Adrenal gland (tissue), 12 donors: ENCODE measurements around the gene COPS3. TPM values are rescaled to one million over a fixed set of nuclear protein-coding genes. Genes with fewer than 3 reads are reported as not detected.

Source experiments
- DNase-seq, 7 donors: peaks; one replicate each; pipeline ENCODE4 v3.0.0-alpha.2; 2019 to 2020
- H3K27ac ChIP-seq, 5 donors: fragments of 200-600 bp; sonication (generic) in 4 of 5; 1 replicate in 3 of 5; 2 replicates in 2 of 5; pipeline versions ENCODE4 v1.5.1 to v1.8.0; 2016 to 2020; ENCODE audit warnings: mild to moderate bottlenecking in 1 of 5
- H3K27me3 ChIP-seq: fragments of 200-600 bp; 2 replicates; pipeline ENCODE4 v1.8.0; 2021
- H3K36me3 ChIP-seq, 2 donors: fragments of 200-600 bp; replicated peaks in 1 of 2; 1 replicate in 1 of 2; 2 replicates in 1 of 2; pipeline versions ENCODE4 v1.5.1 to v1.8.0; 2018 to 2022
- H3K4me1 ChIP-seq, 2 donors: fragments of 200-600 bp; replicated peaks in 1 of 2; 1 replicate in 1 of 2; 2 replicates in 1 of 2; pipeline versions ENCODE4 v1.5.1 to v1.8.0; 2018 to 2021
- H3K4me3 ChIP-seq, 4 donors: fragments of 200-600 bp; sonication (generic) in 3 of 4; one replicate each; pipeline ENCODE4 v1.5.1; 2016 to 2018
- H3K9me3 ChIP-seq, 3 donors: fragments of 200-600 bp; sonication (generic) in 1 of 3; replicated peaks in 1 of 3; 1 replicate in 2 of 3; 2 replicates in 1 of 3; pipeline versions ENCODE4 v1.5.1 to v1.8.0; 2016 to 2021
- CTCF ChIP-seq, 6 experiments: fragments of 450-650 bp in 4 of 6; fragments of 200-600 bp in 2 of 6; sonication (generic) in 1 of 6; IDR thresholded peaks; 1 replicate in 5 of 6; 2 replicates in 1 of 6; pipeline versions ENCODE4 v1.5.1 to v1.8.0; 2016 to 2021; ENCODE audit warnings: antibody characterized with exemption in 6 of 6, mild to moderate bottlenecking in 2 of 6, moderate library complexity in 1 of 6
- POLR2A ChIP-seq, 2 donors: fragments of 450-650 bp; IDR thresholded peaks; one replicate each; pipeline ENCODE4 v1.6.1; 2017; ENCODE audit warnings: antibody characterized with exemption in 2 of 2, mild to moderate bottlenecking in 2 of 2, moderate library complexity in 1 of 2
- WGBS, 4 donors: extraction: QIAGEN DNeasy Blood & Tissue Kit in 2 of 4; methylation state at CpG; one replicate each; pipeline versions ENCODE4 v1.1.5 to v1.1.7; 2013 to 2017; 5-methylcytosine and 5-hydroxymethylcytosine counted together
- intact Hi-C, 2 donors: fragments of 100-400 bp; cut with DNase I; formaldehyde crosslinking; loops; one replicate each; pipeline versions ENCODE4 v1.14.1 to v1.15.0; 2022 to 2023
- polyA plus RNA-seq, 3 donors: library from polyadenylated mRNA; stranded (reverse); fragments of 200-250 nt in 2 of 3; fragments of 350-450 nt in 1 of 3; fragmentation: Illumina TruSeq in 1 of 3; extraction: RNeasy Lipid Tissue Mini Kit (QIAGEN cat#74804) in 1 of 3; gene quantifications; one replicate each; pipeline ENCODE4 v1.2.3, GENCODE V29; 2013 to 2014
- total RNA-seq, 9 donors: library from RNA; depleted of rRNA in 4 of 9; stranded (reverse); fragments of >200 nt in 4 of 9; fragments of 120-200 nt in 1 of 9; fragmentation: NEBNext Ultra II Directional in 1 of 9; extraction: Animal tissue kit (Norgen Biotek cat#: 25700) in 1 of 9; gene quantifications; one replicate each; pipeline versions ENCODE4 v1.1.0 to v1.2.4, GENCODE V29; 2013 to 2023
- donor health status: healthy with polysubstance abuse.
- donor health status: Bipolar disorder and iron deficiency.
- donor health status: DM: yes; HTN: yes; CAD: no.
- donor health status: DM: no; HTN: no; CAD: no.
- donor health status: DM: no; HTN: no; CAD: no.
- donor health status: DM: yes; HTN: yes; CAD: no.

Gene COPS3
- total and polyA plus RNA-seq, 12 donors: 18.7 to 140 (median 52.3) TPM

GRCh38 chr17:17221329-17221728 lies 59.7 kb downstream of the COPS3 start:
- WGBS, 4 donors: 94 to 97% (median 95%) methylated on average over 19 to 22 of the region's 22 CpGs
- H3K4me1 ChIP-seq: no peaks in the 10 kb centered on the region
- peaks cover 0 to 99% of the 10 kb centered on the region in 2 donors for H3K36me3 ChIP-seq
- intact Hi-C loops: no loop called here
- H3K27ac ChIP-seq: no peak overlapping the region
- DNase-seq: no peak
- TF ChIP-seq POLR2A (IDR thresholded peaks at IDR 0.05): no peak
- no peak for TF ChIP-seq CTCF (IDR thresholded peaks at IDR 0.05)
- no peaks in the 10 kb centered on the region for H3K27me3 ChIP-seq
- H3K4me3 ChIP-seq: no peak overlapping the region
- no peaks in the 10 kb centered on the region for H3K9me3 ChIP-seq

GRCh38 chr17:17220529-17220928 lies 60.5 kb downstream of the COPS3 start:
- no peak for TF ChIP-seq POLR2A (IDR thresholded peaks at IDR 0.05)
- TF ChIP-seq CTCF (IDR thresholded peaks at IDR 0.05): no peak
- no peaks in the 10 kb centered on the region for H3K9me3 ChIP-seq
- no peak overlapping the region for H3K27ac ChIP-seq
- peaks cover 0 to 99% of the 10 kb centered on the region in 2 donors for H3K36me3 ChIP-seq
- H3K27me3 ChIP-seq: no peaks in the 10 kb centered on the region
- H3K4me1 ChIP-seq: no peaks in the 10 kb centered on the region
- no peak for DNase-seq
- intact Hi-C loops: no loop called here
- no peak overlapping the region for H3K4me3 ChIP-seq
- WGBS, 4 donors: 88 to 100% (median 99%) methylated on average over 3 to 8 of the region's 8 CpGs

GRCh38 chr17:17217995-17218394 lies 63.1 kb downstream of the COPS3 start:
- Histone ChIP-seq H3K4me3 (no peak overlapping the region), H3K36me3 (peaks cover 0 to 99% of the 10 kb centered on the region in 2 donors), H3K27ac (no peak overlapping the region), H3K4me1 (no peaks in the 10 kb centered on the region), H3K27me3 (no peaks in the 10 kb centered on the region), H3K9me3 (no peaks in the 10 kb centered on the region)
- intact Hi-C loops: no loop called here
- WGBS, 4 donors: 72 to 88% (median 82%) methylated on average over 3 of the region's 3 CpGs
- DNase-seq: no peak
- no peak for TF ChIP-seq CTCF (IDR thresholded peaks at IDR 0.05)
- no peak for TF ChIP-seq POLR2A (IDR thresholded peaks at IDR 0.05)

- 83 to 93% (median 89%) methylated on average over 15 to 16 of the region's 16 CpGs for WGBS, 4 donors
- DNase-seq: no peak
- Histone ChIP-seq H3K4me1 (no peaks in the 10 kb centered on the region), H3K27ac (no peak overlapping the region), H3K27me3 (no peaks in the 10 kb centered on the region), H3K4me3 (no peak overlapping the region), H3K36me3 (peaks cover 0 to 98% of the 10 kb centered on the region in 2 donors), H3K9me3 (no peaks in the 10 kb centered on the region)
- TF ChIP-seq POLR2A (IDR thresholded peaks at IDR 0.05): no peak
- TF ChIP-seq CTCF (IDR thresholded peaks at IDR 0.05): no peak
- intact Hi-C loops: no loop called here
These were observed 64.3 kb downstream of the COPS3 start for GRCh38 chr17:17216776-17217175.
